GM18519 (cell line): Measurements from ENCODE around the gene SMARCAD1.

Experiments used
- ATAC-seq: cut with Tn5 transposase; IDR thresholded peaks from one replicate; pipeline ENCODE4 v1.9.1; 2021; ENCODE audit warnings: mild to moderate bottlenecking, moderate library complexity; ENCODE audit not compliant: unreplicated experiment, low FRiP score

SMARCAD1 gene

DNA sequence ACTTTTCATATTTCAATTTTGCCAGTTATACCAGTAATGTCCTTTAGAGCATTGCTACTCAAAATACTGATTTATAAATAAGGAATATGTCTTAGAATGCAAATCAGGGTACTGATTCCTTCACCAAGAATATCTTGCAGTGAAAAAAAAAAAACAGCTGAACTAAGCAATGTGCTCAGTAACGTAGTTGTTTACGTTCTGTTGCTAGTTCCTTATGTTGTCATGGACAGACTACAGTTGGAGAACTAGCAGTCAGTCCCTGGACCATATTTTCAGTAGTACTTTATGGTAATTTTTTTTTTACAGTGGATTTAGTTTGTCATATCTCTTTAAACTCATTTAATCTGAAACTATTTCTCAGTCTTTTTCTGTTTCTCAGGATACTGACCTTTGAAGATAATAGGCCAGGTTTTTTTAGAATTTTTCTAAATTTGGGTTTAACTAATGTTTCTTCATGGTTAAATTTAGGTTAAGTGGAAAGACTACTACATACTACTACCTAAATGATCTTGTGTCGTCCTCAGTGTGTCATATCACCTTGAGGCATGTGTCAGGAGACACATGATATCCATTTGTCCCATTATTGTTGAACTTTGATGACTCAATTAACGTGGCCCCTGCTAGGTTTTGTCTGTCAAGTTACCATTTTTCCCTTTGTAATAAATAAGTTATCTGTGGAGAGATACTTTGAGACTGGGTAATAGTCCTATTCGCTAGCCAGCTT, 21.0 kb downstream of the SMARCAD1 start:
- ATAC-seq, result no peak

DNA sequence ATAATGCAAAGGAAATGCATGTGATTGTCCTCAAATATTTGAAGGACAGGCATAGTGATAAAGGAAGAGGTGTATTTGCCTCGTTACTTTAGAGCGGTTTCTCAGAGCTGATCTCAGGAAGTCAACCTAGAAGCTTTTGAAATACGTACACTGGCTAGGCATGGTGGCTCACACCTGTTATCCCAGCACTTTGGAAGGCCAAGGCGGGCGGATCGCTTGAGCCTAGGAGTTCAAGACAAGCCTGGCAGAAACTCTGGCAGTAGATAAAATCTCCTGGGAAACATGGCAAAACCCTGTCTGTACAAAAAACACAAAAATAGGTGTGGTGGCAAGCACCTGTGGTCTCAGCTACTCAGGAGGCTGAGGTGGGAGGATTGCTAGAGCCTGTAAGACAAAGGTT, 24.9 kb downstream of the SMARCAD1 start:
- ATAC-seq, result no peak

DNA sequence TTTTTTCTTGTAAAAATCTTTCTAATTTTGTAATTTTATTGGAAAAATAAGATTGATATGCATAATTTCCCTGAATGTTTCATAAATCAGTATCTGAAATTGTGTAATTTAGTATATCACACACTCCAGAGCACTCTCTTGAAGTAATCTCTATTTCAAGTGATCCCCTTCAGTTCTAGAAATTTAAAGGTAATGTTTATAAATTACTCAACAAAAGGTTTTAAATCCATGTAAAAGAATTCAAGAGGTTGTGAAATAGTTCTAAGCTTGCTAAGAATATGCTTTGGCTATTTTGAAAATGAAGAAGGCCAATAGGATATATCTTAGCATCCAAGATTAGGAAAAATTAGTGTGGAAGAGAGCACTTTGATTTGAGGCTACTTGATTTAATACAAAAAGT, 28.2 kb downstream of the SMARCAD1 start:
- ATAC-seq, result no peak

DNA sequence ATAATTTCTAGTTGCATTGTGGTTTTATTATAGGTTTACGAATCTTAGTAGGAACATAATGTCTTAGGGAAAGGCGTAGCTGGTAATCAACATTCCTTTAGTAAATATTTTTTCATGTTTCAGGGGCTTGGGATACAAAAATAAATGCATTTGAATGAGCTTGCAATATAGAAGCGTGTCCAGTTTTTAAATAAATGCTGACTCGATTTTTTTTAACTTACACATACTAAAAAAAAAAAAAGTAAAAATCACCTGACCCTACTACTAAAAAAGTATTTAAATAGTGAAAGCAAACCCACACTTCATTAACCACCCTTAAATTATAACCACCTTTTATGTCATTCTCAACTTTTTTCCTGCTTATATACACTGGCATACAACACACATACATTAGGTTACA, 29.6 kb downstream of the SMARCAD1 start:
- ATAC-seq, result no peak

DNA sequence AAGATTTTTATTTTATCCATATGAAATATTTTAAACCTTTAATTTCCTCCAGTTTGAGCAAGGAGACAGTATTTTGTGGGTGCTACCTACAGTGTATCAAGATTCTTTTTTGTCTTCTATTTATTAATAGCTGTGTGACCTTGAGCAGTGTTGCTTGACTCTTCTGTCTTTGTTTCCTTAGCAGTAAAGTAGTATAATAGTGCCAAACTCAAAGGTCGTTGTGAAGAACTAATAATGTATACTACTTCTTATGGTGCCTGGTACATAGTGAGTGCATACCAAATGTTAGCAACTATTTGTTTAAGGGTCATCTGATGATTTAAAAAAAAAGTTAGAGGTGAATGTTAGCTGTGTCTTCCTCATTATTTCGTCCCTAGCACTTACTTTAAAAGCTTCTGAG, 30.5 kb downstream of the SMARCAD1 start:
- ATAC-seq, result no peak

DNA sequence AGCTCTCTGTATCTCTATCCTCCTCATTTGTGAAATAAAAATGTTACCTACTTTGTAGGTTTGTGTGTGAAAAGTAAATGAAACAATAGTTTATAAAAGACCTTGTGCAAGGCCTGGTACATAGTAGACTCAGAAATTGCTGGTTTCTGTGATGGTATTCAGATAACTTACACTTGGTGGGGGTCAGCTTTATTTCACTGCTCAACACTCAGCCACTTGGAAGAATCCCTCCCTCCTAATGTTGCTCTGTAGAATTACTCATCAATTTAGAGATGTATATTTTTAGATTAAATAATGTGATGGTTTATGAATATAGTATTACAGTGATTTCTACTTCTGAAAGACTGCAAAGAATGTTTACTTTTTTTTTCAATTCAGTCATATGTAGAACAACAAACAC, 32.7 kb downstream of the SMARCAD1 start:
- no peak for ATAC-seq

DNA sequence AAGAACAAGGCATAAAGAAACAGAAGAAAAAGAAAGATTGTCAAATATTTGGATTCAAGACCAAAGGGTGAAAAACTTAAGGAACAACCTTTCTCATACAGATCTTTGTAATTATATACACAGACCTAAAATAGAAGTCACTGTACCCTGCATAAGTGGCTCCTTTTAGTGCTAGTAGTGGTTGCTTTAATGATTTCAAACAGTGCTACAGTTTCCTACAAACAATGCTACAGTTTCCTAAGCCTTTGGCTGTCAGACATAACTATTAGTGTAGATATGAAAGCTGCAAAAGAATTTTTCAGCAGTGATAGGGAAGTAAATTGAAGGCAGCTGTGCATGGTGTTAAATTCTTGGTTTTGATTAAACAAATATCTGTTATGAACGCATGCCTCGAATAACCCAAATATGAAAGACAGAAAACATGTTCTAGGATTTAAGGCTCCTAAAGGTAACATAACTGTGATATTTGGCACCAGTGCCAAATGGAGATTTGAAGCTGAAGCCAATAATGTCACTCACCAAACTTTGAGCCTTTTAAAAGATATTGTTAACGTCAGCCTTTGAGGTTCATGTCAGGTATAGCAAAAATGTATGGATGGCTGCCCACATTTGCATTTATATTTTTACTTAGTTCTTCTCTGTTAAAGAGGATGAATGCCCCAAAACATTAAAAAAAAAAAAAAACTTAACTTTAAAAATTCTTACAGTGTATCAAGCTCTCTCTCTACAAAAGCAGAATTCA, 36.6 kb downstream of the SMARCAD1 start:
- ATAC-seq, result no peak

DNA sequence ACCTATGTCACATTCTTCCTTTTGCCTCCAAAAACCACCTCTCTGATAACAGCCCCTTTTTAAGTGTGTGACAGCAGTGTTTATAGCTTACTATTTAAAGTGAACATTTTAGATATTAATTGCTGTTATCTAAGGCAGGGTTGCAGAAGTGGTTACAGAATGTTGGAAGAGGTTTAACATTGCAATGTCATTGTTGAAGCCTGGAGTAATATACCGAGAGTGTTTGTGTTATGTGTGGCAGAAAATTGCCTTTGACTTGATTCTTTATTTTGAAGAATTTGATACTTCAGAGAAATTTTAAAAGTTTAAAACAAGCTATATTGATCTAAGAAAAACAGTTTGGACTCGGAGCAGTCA, 37.1 kb downstream of the SMARCAD1 start:
- ATAC-seq, result no peak

DNA sequence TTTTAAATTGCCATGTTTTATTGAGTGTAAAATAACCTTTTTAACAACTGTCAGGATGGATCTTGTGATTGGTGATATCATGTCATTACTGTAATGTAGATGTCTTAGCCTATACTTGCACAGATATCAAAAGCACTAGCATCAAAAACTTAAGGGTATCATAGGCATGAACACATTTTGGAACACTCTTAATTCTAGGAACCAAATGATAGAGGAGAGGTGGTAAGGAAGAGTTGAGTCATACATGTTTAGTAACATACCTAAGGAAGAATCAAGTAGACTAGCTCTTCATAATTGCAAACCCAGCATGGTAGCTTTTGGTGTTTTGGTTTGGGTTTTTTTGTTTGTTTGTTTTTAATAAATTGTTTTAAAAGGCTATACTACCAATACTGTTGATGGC, 43.4 kb downstream of the SMARCAD1 start:
- ATAC-seq, result no peak

DNA sequence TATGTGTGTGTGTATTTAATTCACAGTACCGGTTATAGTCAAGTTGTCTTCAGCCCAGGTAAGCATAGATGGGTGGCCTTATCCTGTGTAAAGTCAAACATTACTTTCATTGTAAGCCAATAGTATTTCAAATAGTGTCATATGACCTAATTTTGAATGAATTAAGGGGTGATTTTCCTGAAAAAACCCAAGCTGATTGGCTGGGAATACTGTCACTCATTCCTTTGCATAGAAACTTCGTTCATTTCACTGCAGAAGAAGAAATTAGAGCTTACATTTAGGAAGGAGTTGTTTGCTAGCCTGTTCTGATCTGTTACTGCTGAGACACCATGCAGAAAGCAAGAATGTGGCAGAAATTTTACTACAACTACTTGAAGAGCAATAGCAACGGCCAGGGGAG, 45.4 kb downstream of the SMARCAD1 start:
- no peak for ATAC-seq

DNA sequence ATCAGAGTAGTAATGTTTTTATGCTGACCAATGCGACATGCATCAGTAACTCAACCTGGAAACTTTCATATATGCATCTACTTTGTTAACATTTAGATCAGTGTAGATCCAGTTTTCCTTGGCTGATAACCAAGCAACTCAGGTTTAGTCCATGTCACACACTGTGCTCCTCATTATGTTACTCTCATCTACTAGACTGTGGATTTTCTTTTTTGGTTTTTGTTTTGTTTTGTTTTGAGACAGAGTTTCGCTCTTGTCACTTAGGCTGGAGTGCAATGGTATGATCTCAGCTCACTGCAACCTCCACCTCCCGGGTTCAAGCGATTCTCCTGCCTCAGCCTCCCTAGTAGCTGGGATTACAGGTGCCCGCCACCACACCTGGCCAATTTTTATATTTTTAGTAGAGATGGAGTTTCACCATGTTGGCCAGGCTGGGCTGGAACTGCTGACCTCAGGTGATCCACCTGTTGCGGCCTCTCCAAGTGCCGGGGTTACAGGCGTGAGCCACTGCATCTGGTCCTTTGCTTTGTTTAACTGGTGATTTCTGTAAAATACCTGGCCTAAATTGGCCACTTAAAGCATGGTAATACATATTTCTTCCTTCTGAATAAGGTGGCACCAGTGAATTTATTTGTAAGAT, 48.6 kb downstream of the SMARCAD1 start:
- no peak for ATAC-seq

DNA sequence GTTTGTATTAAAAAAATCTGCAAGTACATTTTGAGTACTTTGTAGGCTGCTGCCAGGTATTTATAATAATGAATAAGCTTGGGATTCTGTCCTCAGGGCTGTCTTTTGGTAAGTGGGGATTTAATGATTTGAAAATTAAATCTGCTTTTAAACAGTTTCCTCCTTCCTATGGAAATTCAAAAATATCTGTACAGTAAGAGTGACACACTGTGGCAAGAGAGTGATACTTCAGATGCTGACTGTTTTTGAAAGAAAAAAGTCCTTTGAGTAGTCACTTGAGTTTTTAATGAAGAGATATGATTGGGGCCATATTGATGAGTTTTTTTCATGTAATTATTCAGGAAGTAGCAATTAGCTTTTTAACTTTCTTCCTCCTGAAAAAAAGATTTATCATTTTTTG, 49.2 kb downstream of the SMARCAD1 start:
- ATAC-seq, result no peak

DNA sequence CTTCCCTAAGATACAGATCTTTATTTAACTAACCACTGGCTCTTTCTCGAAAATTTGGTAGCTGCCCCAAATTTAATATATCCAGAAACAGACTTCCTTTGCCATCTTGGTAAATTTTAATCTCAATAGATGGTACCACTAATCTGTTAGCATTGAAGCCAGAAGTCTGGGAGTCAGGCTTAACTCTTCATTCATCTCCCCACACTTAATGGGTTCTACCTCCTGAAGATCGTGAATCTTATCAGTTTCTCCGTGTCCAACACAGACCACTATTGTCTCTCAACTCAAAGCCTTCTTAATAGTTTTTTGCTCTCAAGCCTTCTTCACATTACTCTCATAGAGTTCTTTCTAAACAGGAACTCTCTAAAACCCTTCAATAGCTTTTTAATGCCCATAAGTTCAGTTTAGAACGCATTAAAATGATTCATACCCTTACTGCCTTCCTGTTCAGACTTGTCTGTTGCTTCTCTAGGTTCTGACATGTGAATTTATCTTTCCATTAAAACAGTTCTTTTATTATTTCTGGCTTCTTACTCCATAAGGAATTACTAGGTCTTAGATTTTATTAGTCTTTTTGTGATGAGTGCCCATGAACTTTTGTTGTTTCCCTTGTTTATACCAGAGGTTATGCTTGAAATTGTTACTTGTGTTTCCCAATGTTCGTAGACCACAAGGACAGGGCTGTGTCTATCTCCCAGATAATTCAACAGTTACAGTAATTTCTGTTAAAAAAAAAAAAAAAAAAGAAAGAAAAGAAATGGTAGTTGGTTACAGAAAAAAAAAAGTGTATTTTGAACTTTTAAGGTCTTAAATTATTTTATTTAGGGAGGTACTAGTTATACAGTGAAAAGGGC, 54.7 kb downstream of the SMARCAD1 start:
- no peak for ATAC-seq

DNA sequence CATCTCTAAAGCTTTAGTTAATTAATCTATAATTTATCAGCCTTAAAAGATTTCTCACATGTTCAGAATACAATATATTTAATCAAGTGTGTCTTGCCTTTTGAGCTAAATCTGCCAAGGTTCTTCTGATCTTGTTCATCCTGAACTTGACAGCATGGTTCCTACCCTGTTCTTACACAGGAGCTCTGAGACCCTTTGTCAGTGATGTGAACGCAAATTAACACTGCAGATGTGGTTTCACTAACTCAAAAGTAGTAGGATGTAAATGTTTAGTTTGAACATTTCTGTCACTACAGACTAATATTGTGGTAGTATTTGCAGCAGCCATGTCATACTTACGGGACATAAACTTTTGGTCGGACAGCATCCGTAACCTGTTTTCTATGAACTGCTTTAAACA, 59.4 kb downstream of the SMARCAD1 start:
- no peak for ATAC-seq

DNA sequence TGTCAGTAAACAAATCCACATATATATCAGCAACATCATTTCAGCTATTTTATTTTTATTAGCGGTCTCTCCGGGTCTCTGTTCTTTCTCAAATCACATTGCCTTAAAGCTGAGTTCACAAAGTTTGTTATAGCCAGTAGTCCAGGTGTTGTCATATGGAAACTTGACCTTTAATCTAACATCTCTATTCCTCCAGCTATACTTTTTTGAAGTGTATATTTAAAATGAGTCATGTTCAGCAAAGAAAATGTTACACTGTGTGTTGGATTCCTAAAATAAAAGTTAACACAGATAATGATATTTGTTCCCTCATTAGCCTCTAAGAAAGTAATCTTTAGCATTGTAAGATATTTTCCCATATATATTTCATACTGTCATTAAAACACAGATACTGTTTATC, 63.6 kb downstream of the SMARCAD1 start:
- ATAC-seq, result no peak

DNA sequence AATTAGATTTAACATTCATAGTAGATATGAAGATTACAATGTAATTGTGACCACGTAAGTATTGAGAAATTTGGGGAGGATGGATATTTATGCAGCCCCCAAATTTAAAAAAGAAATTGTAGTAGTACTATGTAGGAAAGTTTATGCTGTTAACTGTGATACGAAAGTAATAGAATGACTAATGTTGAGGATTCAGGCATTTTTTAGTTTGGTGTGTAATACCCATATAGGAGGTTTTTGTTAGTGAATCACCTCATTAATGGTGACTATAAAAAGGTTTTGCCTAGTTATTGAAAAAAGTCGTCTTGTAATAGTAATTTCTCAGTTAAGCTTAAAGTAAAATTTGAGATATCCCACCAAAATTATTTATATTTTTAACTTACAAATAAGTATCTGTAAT, 67.2 kb downstream of the SMARCAD1 start:
- no peak for ATAC-seq

DNA sequence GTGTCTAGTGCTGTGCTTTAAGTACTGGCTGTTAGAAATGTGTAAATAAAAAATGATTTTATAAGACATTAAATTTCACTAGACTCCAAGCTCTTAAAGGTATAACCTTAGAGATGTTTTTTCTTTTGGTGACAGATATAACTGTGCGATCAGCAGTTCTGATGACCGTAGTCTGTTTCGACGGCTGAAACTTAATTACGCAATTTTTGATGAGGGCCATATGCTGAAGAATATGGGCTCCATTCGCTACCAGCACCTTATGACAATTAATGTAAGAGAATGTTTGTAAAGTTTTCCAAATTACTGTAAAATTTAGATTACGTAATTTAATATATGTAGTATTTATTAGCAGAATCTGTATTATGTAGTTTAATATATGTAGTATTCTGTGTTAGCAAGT, 68.5 kb downstream of the SMARCAD1 start:
- no peak for ATAC-seq

DNA sequence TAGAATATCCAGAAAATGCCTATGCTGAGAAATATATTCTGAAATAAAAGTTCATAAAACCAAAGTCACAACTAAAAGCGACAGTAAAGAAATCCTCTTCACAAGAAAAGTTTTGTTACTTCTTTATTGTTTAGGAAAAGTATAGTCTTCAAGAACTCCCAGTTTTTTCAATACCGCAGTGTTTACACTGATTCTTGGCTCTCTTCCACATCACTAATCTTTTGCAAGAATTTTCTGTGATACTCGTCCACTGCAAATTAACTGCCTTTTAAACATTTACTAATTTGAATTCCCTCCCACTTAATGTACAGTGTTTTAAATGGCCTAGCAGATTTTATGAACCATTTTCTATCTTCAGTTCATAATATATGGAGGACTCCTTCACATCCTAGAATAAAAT, 69.9 kb downstream of the SMARCAD1 start:
- no peak for ATAC-seq

DNA sequence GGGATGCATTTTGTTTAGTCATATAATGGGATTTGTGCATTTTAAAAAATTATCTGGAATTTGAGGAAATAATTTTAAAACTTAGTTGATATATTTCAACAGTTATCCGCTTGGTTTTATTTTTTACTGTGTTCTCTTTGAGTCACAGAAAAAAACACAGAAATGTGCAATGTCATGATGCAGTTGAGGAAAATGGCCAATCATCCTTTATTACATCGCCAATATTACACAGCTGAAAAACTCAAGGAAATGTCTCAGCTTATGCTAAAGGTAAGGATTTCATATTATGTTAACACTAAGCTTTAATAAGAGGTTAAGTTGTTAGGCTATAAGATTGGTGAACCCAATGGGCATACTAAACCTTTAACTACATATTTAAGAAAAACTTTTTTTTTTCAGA, 71.1 kb downstream of the SMARCAD1 start:
- no peak for ATAC-seq

DNA sequence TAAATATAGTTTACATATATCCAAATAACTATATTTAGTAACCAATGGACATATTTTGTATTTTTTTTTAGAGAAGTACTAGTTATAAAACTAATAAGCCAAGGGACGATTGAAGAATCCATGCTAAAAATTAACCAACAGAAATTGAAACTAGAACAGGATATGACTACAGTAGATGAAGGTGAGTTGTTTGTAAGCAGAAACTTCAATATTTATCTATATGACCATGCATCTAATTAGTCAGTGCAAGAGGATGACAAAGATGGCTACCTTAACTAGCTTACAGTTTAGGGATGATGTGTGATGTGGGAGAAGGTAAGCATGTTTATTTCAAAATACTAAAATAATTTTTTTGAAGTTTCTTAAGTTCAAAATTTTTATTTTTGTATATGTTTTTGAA, 77.2 kb downstream of the SMARCAD1 start:
- ATAC-seq, result no peak

DNA sequence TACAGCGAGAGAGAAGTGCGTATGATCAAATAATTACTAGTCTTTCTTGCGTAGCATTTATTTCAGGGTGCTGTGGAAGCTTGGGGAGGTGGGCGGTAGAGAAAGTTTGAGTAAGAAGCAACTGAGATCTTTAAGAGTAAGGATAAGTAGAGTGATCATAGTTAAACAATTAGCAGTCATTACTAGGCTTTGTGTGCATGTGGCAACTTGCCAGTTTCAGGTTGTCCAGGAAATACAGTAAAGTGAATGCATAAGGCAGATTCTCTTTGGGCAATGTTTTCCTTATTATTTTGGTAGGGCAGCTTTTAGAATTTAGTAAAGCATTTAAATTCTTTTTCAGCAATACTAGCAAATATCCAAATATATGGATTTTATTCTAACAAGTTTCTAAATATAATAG, 78.0 kb downstream of the SMARCAD1 start:
- ATAC-seq, result no peak
